OCI-LY3 (cell line): ENCODE results near the gene EMSY.

ENCODE experiments used
- H2AFZ ChIP-seq: fragments of 200-600, 300-600 bp; shearing (Covaris generic); 2 replicates; pipeline ENCODE4 v1.6.0; 2014; ENCODE audit warnings: antibody characterized with exemption, low read depth, low read length
- H3K27ac ChIP-seq: fragments of 200-600, 300-600 bp; sonication (generic); 2 replicates; pipeline ENCODE4 v1.5.1; 2014; ENCODE audit warnings: mild to moderate bottlenecking, low read length, moderate library complexity, mixed read lengths
- H3K27me3 ChIP-seq: fragments of 200-600, 300-600 bp; sonication (generic); 2 replicates; pipeline ENCODE4 v1.6.1; 2014; ENCODE audit warnings: low read depth, low read length, mixed read lengths
- H3K36me3 ChIP-seq: fragments of 200-600, 300-600 bp; sonication (generic); replicated peaks from 2 replicates; pipeline ENCODE3; 2014; ENCODE audit warnings: low read depth, low read length, mixed read lengths
- H3K4me1 ChIP-seq: fragments of 300-600, 200-600 bp; sonication (generic); 2 replicates; pipeline ENCODE4 v1.6.1; 2014; ENCODE audit warnings: low read length, mixed read lengths
- H3K4me2 ChIP-seq: fragments of 200-600, 300-600 bp; sonication (generic); 2 replicates; pipeline ENCODE4 v1.6.1; 2014; ENCODE audit warnings: low read length, mixed read lengths
- H3K4me3 ChIP-seq: fragments of 300-600, 200-600 bp; sonication (generic); 2 replicates; pipeline ENCODE4 v1.5.1; 2014; ENCODE audit warnings: antibody characterized with exemption, mild to moderate bottlenecking, low read length, moderate library complexity
- H3K79me2 ChIP-seq: fragments of 300-600, 200-600 bp; shearing (Covaris generic); 2 replicates; pipeline ENCODE4 v1.6.1; 2014; ENCODE audit warnings: mild to moderate bottlenecking, low read length, mixed read lengths
- H3K9ac ChIP-seq: fragments of 300-600, 200-600 bp; shearing (Covaris generic); 2 replicates; pipeline ENCODE4 v1.6.0; 2014; ENCODE audit warnings: mild to moderate bottlenecking, low read length, moderate library complexity
- H3K9me3 ChIP-seq: fragments of 200-600, 300-600 bp; shearing (Covaris generic); 2 replicates; pipeline ENCODE4 v1.6.1; 2014; ENCODE audit warnings: low read length, mixed read lengths; ENCODE audit not compliant: insufficient read depth
- H4K20me1 ChIP-seq: fragments of 200-600, 300-600 bp; sonication (generic); 2 replicates; pipeline ENCODE4 v1.6.1; 2016; ENCODE audit warnings: low read length, mixed read lengths; ENCODE audit not compliant: insufficient read depth
- CTCF ChIP-seq: fragments of 200-600, 300-600 bp; sonication (generic); IDR thresholded peaks from 2 replicates; pipeline ENCODE4 v1.5.1; 2014; ENCODE audit warnings: antibody characterized with exemption, low read length, low read depth
- EZH2phosphoT487 ChIP-seq: fragments of 200-600 bp; shearing (Covaris generic); IDR thresholded peaks from 2 replicates; pipeline ENCODE4 v1.6.1; 2018; ENCODE audit warnings: antibody characterized with exemption, mixed run types, low read depth

Gene EMSY

GRCh38 chr11:76558473-76558872 lies 113.7 kb downstream of the EMSY start:
- TF ChIP-seq EZH2phosphoT487 (no peak), CTCF (no peak)
- no peaks in the 10 kb centered on the region for H4K20me1 ChIP-seq
- peaks cover 14% of the 10 kb centered on the region for H3K4me1 ChIP-seq
- H3K9me3 ChIP-seq: no peaks in the 10 kb centered on the region
- peaks cover 6% of the 10 kb centered on the region; the same call in 1 of the 2 replicates for H3K27me3 ChIP-seq
- H3K79me2 ChIP-seq: no peaks in the 10 kb centered on the region
- H3K9ac ChIP-seq: no peak overlapping the region
- H3K27ac ChIP-seq: no peak overlapping the region
- H2AFZ ChIP-seq: no peak overlapping the region
- no peak overlapping the region for H3K4me2 ChIP-seq
- no peak overlapping the region for H3K4me3 ChIP-seq
- H3K36me3 ChIP-seq: no peaks in the 10 kb centered on the region

- Histone ChIP-seq H3K4me2 (no peak overlapping the region), H2AFZ (no peak overlapping the region), H3K9me3 (no peaks in the 10 kb centered on the region), H4K20me1 (no peaks in the 10 kb centered on the region), H3K27me3 (peaks cover 6% of the 10 kb centered on the region; the same call in 1 of the 2 replicates), H3K79me2 (no peaks in the 10 kb centered on the region), H3K4me3 (no peak overlapping the region), H3K27ac (no peak overlapping the region), H3K36me3 (no peaks in the 10 kb centered on the region), H3K9ac (no peak overlapping the region), H3K4me1 (peaks cover 10% of the 10 kb centered on the region)
- TF ChIP-seq CTCF: no peak
- no peak for TF ChIP-seq EZH2phosphoT487
Observed at GRCh38 chr11:76558891-76559290, 114.1 kb downstream of the EMSY start.

GRCh38 chr11:76559346-76559745 lies 114.5 kb downstream of the EMSY start:
- no peak overlapping the region for H3K9ac ChIP-seq
- peaks cover 6% of the 10 kb centered on the region for H3K4me1 ChIP-seq
- no peak overlapping the region for H3K4me2 ChIP-seq
- no peaks in the 10 kb centered on the region for H3K9me3 ChIP-seq
- H4K20me1 ChIP-seq: no peaks in the 10 kb centered on the region
- H3K27ac ChIP-seq: no peak overlapping the region
- H2AFZ ChIP-seq: no peak overlapping the region
- no peaks in the 10 kb centered on the region for H3K79me2 ChIP-seq
- peaks cover 6% of the 10 kb centered on the region; the same call in 1 of the 2 replicates for H3K27me3 ChIP-seq
- no peak for TF ChIP-seq EZH2phosphoT487
- H3K4me3 ChIP-seq: no peak overlapping the region
- H3K36me3 ChIP-seq: no peaks in the 10 kb centered on the region

GRCh38 chr11:76560219-76560618 lies 115.4 kb downstream of the EMSY start:
- H3K9me3 ChIP-seq: no peaks in the 10 kb centered on the region
- TF ChIP-seq CTCF (no peak), EZH2phosphoT487 (no peak)
- H4K20me1 ChIP-seq: no peaks in the 10 kb centered on the region
- H3K27me3 ChIP-seq: peaks cover 6% of the 10 kb centered on the region; the same call in 1 of the 2 replicates
- no peak overlapping the region for H2AFZ ChIP-seq
- peaks cover 4% of the 10 kb centered on the region for H3K4me1 ChIP-seq
- no peak overlapping the region for H3K27ac ChIP-seq
- H3K4me3 ChIP-seq: no peak overlapping the region
- no peaks in the 10 kb centered on the region for H3K79me2 ChIP-seq
- H3K36me3 ChIP-seq: no peaks in the 10 kb centered on the region
- no peak overlapping the region for H3K4me2 ChIP-seq
- H3K9ac ChIP-seq: no peak overlapping the region

GRCh38 chr11:76561245-76561644 lies 116.4 kb downstream of the EMSY start:
- Histone ChIP-seq H3K27ac (no peak overlapping the region), H3K27me3 (peaks cover 6% of the 10 kb centered on the region; the same call in 1 of the 2 replicates), H3K4me3 (no peak overlapping the region), H3K4me1 (peaks cover 4% of the 10 kb centered on the region; the same call in 1 of the 2 replicates), H3K36me3 (no peaks in the 10 kb centered on the region), H3K79me2 (no peaks in the 10 kb centered on the region), H2AFZ (no peak overlapping the region), H3K9me3 (no peaks in the 10 kb centered on the region), H3K4me2 (no peak overlapping the region), H3K9ac (no peak overlapping the region), H4K20me1 (no peaks in the 10 kb centered on the region)
- no peak for TF ChIP-seq CTCF
- no peak for TF ChIP-seq EZH2phosphoT487
